CD1c-positive myeloid dendritic cell (primary cell): ENCODE results near the gene KRT3.

Experiments used
- DNase-seq: peaks from one replicate; pipeline ENCODE4 v3.0.0-alpha.2; 2016; ENCODE audit errors: extremely low spot score

The KRT3 gene

GRCh38 chr12:52813885-52814709 is 18.2 kb upstream of the KRT3 start, which contains the start of gene KRT4:
KRT4 (minus strand) TSS chr12:52814116; CDS start chr12:52814058, 58 bp downstream.
- DNase-seq = no peak

- no peak for DNase-seq
Measured at GRCh38 chr12:52813203-52813819, 17.4 kb upstream of the KRT3 start.

GRCh38 chr12:52812749-52813148 is 16.8 kb upstream of the KRT3 start:
- DNase-seq = no peak

GRCh38 chr12:52812073-52812400 is 16.1 kb upstream of the KRT3 start:
- DNase-seq = no peak

- no peak for DNase-seq
Measured at GRCh38 chr12:52811191-52812072, 15.5 kb upstream of the KRT3 start.

GRCh38 chr12:52810554-52810953 is 14.6 kb upstream of the KRT3 start:
- no peak for DNase-seq

- no peak for DNase-seq
Measured at GRCh38 chr12:52809166-52809565, 13.2 kb upstream of the KRT3 start.

GRCh38 chr12:52808573-52809160 is 12.8 kb upstream of the KRT3 start:
- no peak for DNase-seq

GRCh38 chr12:52807544-52808470 is 11.9 kb upstream of the KRT3 start:
- no peak for DNase-seq

GRCh38 chr12:52806821-52807543 is 11.1 kb upstream of the KRT3 start:
- DNase-seq = no peak

- DNase-seq = no peak
Measured at GRCh38 chr12:52806169-52806811, 10.4 kb upstream of the KRT3 start.

GRCh38 chr12:52805739-52806138 is 9.8 kb upstream of the KRT3 start:
- DNase-seq = no peak

- no peak for DNase-seq
Measured at GRCh38 chr12:52805000-52805399, 9.1 kb upstream of the KRT3 start.

- no peak for DNase-seq
Measured at GRCh38 chr12:52802442-52802841, 6.5 kb upstream of the KRT3 start.

- DNase-seq = no peak
Measured at GRCh38 chr12:52801773-52802172, 5.9 kb upstream of the KRT3 start.

- no peak for DNase-seq
Measured at GRCh38 chr12:52800259-52800917, 4.5 kb upstream of the KRT3 start.

GRCh38 chr12:52799505-52800211 is 3.7 kb upstream of the KRT3 start:
- no peak for DNase-seq

GRCh38 chr12:52798671-52799504 is 3.0 kb upstream of the KRT3 start:
- DNase-seq = no peak
